Stimulated activated memory B cell treated with anti-CD40 and anti-IgM and Interleukin-4, amounts not matched to agents 10 μg/mL and 1 μg/mL and 100 μg/mL, for 72 hours (primary cell): Measurements from ENCODE around the gene TNFAIP1.

ENCODE experiments used
- ATAC-seq: fragments of 150-1000 bp; cut with Tn5 transposase; 2 replicates; pipeline ENCODE4 v1.10.0; 2021
- H3K27ac Mint-ChIP-seq: one replicate; pipeline ENCODE4 v1.8.0; 2022; ENCODE audit warnings: mild to moderate bottlenecking, mixed read lengths
- H3K27me3 Mint-ChIP-seq: one replicate; pipeline ENCODE4 v1.8.0; 2022; ENCODE audit warnings: mixed read lengths
- H3K36me3 Mint-ChIP-seq: one replicate; pipeline ENCODE4 v1.8.0; 2022; ENCODE audit warnings: mixed read lengths
- H3K4me1 Mint-ChIP-seq: one replicate; pipeline ENCODE4 v1.8.0; 2022; ENCODE audit warnings: mixed read lengths
- H3K4me3 Mint-ChIP-seq: one replicate; pipeline ENCODE4 v1.8.0; 2022; ENCODE audit warnings: mild to moderate bottlenecking, moderate library complexity, mixed read lengths
- H3K9me3 Mint-ChIP-seq: one replicate; pipeline ENCODE4 v1.8.0; 2022; ENCODE audit warnings: mixed read lengths

Gene TNFAIP1

GRCh38 chr17:28347261-28347891, 11.8 kb downstream of the TNFAIP1 start:
- no peak overlapping the region for H3K27ac Mint-ChIP-seq
- H3K4me1 Mint-ChIP-seq, result no peaks in the 10 kb centered on the region
- peaks cover 69% of the 10 kb centered on the region for H3K36me3 Mint-ChIP-seq
- no peak overlapping the region for H3K4me3 Mint-ChIP-seq
- no peaks in the 10 kb centered on the region for H3K27me3 Mint-ChIP-seq
- H3K9me3 Mint-ChIP-seq, result no peaks in the 10 kb centered on the region
- ATAC-seq, result no peak

GRCh38 chr17:28348979-28349378, 13.4 kb downstream of the TNFAIP1 start:
- no peaks in the 10 kb centered on the region for H3K27me3 Mint-ChIP-seq
- peaks cover 66% of the 10 kb centered on the region for H3K36me3 Mint-ChIP-seq
- ATAC-seq, result no peak
- no peak overlapping the region for H3K4me3 Mint-ChIP-seq
- H3K4me1 Mint-ChIP-seq, result no peaks in the 10 kb centered on the region
- no peaks in the 10 kb centered on the region for H3K9me3 Mint-ChIP-seq
- H3K27ac Mint-ChIP-seq, result no peak overlapping the region

- H3K4me3 Mint-ChIP-seq, result no peak overlapping the region
- no peak for ATAC-seq
- no peaks in the 10 kb centered on the region for H3K27me3 Mint-ChIP-seq
- H3K9me3 Mint-ChIP-seq, result no peaks in the 10 kb centered on the region
- peaks cover 63% of the 10 kb centered on the region for H3K36me3 Mint-ChIP-seq
- H3K27ac Mint-ChIP-seq, result no peak overlapping the region
- peaks cover 7% of the 10 kb centered on the region for H3K4me1 Mint-ChIP-seq
Measured at GRCh38 chr17:28350271-28350670, 14.7 kb downstream of the TNFAIP1 start.

- Mint-ChIP-seq H3K4me1 (peaks cover 31% of the 10 kb centered on the region), H3K27me3 (no peaks in the 10 kb centered on the region), H3K27ac (peak within 1 kb of the TSS; percentile 97), H3K9me3 (no peaks in the 10 kb centered on the region), H3K4me3 (peak within 1 kb of the TSS; percentile 95), H3K36me3 (peaks cover 40% of the 10 kb centered on the region)
- ATAC-seq, result peak; percentile 100
Measured at GRCh38 chr17:28357061-28357900, 21.7 kb downstream of the TNFAIP1 start, which contains the start of gene POLDIP2. TSS of gene POLDIP2 (minus strand) at chr17:28357527. CDS start at chr17:28357448, 79 bp downstream.

GRCh38 chr17:28357901-28358197, 22.3 kb downstream of the TNFAIP1 start:
- H3K27ac Mint-ChIP-seq, result peak overlapping the region; percentile 97
- peaks cover 31% of the 10 kb centered on the region for H3K4me1 Mint-ChIP-seq
- H3K27me3 Mint-ChIP-seq, result no peaks in the 10 kb centered on the region
- peak overlapping the region; percentile 95 for H3K4me3 Mint-ChIP-seq
- no peak for ATAC-seq
- no peaks in the 10 kb centered on the region for H3K9me3 Mint-ChIP-seq
- peaks cover 43% of the 10 kb centered on the region for H3K36me3 Mint-ChIP-seq

GRCh38 chr17:28363186-28363585, 27.6 kb downstream of the TNFAIP1 start:
- H3K27ac Mint-ChIP-seq, result no peak overlapping the region
- no peaks in the 10 kb centered on the region for H3K27me3 Mint-ChIP-seq
- no peak overlapping the region for H3K4me3 Mint-ChIP-seq
- ATAC-seq, result no peak
- peaks cover 36% of the 10 kb centered on the region for H3K36me3 Mint-ChIP-seq
- H3K4me1 Mint-ChIP-seq, result peaks cover 3% of the 10 kb centered on the region
- H3K9me3 Mint-ChIP-seq, result no peaks in the 10 kb centered on the region

- no peak for ATAC-seq
- H3K36me3 Mint-ChIP-seq, result peaks cover 35% of the 10 kb centered on the region
- H3K4me1 Mint-ChIP-seq, result no peaks in the 10 kb centered on the region
- H3K9me3 Mint-ChIP-seq, result no peaks in the 10 kb centered on the region
- H3K27ac Mint-ChIP-seq, result no peak overlapping the region
- no peak overlapping the region for H3K4me3 Mint-ChIP-seq
- no peaks in the 10 kb centered on the region for H3K27me3 Mint-ChIP-seq
Measured at GRCh38 chr17:28363776-28364650, 28.5 kb downstream of the TNFAIP1 start.

- no peak within 1 kb of the TSS for H3K4me3 Mint-ChIP-seq
- H3K9me3 Mint-ChIP-seq, result no peaks in the 10 kb centered on the region
- no peak for ATAC-seq
- H3K36me3 Mint-ChIP-seq, result peaks cover 35% of the 10 kb centered on the region
- no peaks in the 10 kb centered on the region for H3K4me1 Mint-ChIP-seq
- no peak within 1 kb of the TSS for H3K27ac Mint-ChIP-seq
- no peaks in the 10 kb centered on the region for H3K27me3 Mint-ChIP-seq
Measured at GRCh38 chr17:28364665-28365363, 29.3 kb downstream of the TNFAIP1 start, which contains the start of gene SEBOX. TSS of gene SEBOX (minus strand) at chr17:28365199. CDS start at chr17:28365151, 48 bp downstream.

- no peak overlapping the region for H3K4me3 Mint-ChIP-seq
Measured at GRCh38 chr17:28365487-28365886, 29.9 kb downstream of the TNFAIP1 start.

GRCh38 chr17:28366605-28367004, 31.0 kb downstream of the TNFAIP1 start:
- Mint-ChIP-seq H3K36me3 (peaks cover 19% of the 10 kb centered on the region), H3K9me3 (no peaks in the 10 kb centered on the region), H3K27ac (no peak overlapping the region), H3K4me3 (no peak overlapping the region), H3K4me1 (peaks cover 6% of the 10 kb centered on the region), H3K27me3 (no peaks in the 10 kb centered on the region)
- no peak for ATAC-seq

More at GRCh38 chr17:28365487-28365886, 29.9 kb downstream of the TNFAIP1 start:
- Mint-ChIP-seq H3K4me1 (peaks cover 6% of the 10 kb centered on the region), H3K27ac (no peak overlapping the region), H3K9me3 (no peaks in the 10 kb centered on the region), H3K36me3 (peaks cover 30% of the 10 kb centered on the region), H3K27me3 (no peaks in the 10 kb centered on the region)
- ATAC-seq, result no peak

GRCh38 chr17:28367641-28368305, 32.2 kb downstream of the TNFAIP1 start:
- H3K4me3 Mint-ChIP-seq, result no peak overlapping the region
- H3K9me3 Mint-ChIP-seq, result no peaks in the 10 kb centered on the region
- peaks cover 17% of the 10 kb centered on the region for H3K4me1 Mint-ChIP-seq
- ATAC-seq, result no peak
- H3K27ac Mint-ChIP-seq, result no peak overlapping the region
- no peaks in the 10 kb centered on the region for H3K27me3 Mint-ChIP-seq
- H3K36me3 Mint-ChIP-seq, result peaks cover 9% of the 10 kb centered on the region

GRCh38 chr17:28368306-28368831, 32.8 kb downstream of the TNFAIP1 start:
- Mint-ChIP-seq H3K9me3 (no peaks in the 10 kb centered on the region), H3K4me1 (peaks cover 23% of the 10 kb centered on the region), H3K36me3 (peaks cover 6% of the 10 kb centered on the region), H3K27me3 (no peaks in the 10 kb centered on the region), H3K27ac (no peak overlapping the region), H3K4me3 (no peak overlapping the region)
- ATAC-seq, result no peak

- ATAC-seq, result no peak
- H3K27me3 Mint-ChIP-seq, result no peaks in the 10 kb centered on the region
- H3K36me3 Mint-ChIP-seq, result peaks cover 6% of the 10 kb centered on the region
- no peak overlapping the region for H3K27ac Mint-ChIP-seq
- H3K4me3 Mint-ChIP-seq, result no peak overlapping the region
- no peaks in the 10 kb centered on the region for H3K9me3 Mint-ChIP-seq
- H3K4me1 Mint-ChIP-seq, result peaks cover 27% of the 10 kb centered on the region
Measured at GRCh38 chr17:28368915-28369683, 33.5 kb downstream of the TNFAIP1 start.
